WTC11 (cell line): ENCODE measurements around the gene RNF214. TPM values are rescaled to one million over a fixed set of nuclear protein-coding genes. Genes with fewer than 3 reads are reported as not detected.

Source experiments
- ATAC-seq: fragments of 200-7000 bp; cut with Tn5 transposase; 2 replicates; pipeline ENCODE4 v1.10.0; 2021; ENCODE audit warnings: mild to moderate bottlenecking, moderate library complexity
- CTCF ChIA-PET: fragments of 300-600 bp; sonication (Branson Sonifier 250); formaldehyde crosslinking; loops from one replicate; lab custom pipeline; 2021; ENCODE audit warnings: antibody characterized with exemption; lab: Charles Lee
- POLR2A ChIA-PET: fragments of 350-600 bp; sonication (Branson Sonifier 250); formaldehyde crosslinking; loops from one replicate; lab custom pipeline; 2021; ENCODE audit warnings: antibody characterized with exemption; lab: Charles Lee
- DNase-seq: peaks from one replicate; pipeline ENCODE4 v3.0.0; 2021; ENCODE audit warnings: low spot score
- H3K27ac Mint-ChIP-seq: 2 replicates; pipeline ENCODE4 v1.8.0; 2021; ENCODE audit warnings: mixed read lengths
- H3K27me3 Mint-ChIP-seq: 2 replicates; pipeline ENCODE4 v1.8.0; 2021; ENCODE audit warnings: low read depth, mild to moderate bottlenecking, moderate library complexity, mixed read lengths
- H3K36me3 Mint-ChIP-seq: 2 replicates; pipeline ENCODE4 v1.8.0; 2021; ENCODE audit warnings: mixed read lengths
- H3K4me1 Mint-ChIP-seq: 2 replicates; pipeline ENCODE4 v1.8.0; 2022; ENCODE audit warnings: mixed read lengths
- H3K4me3 Mint-ChIP-seq: 2 replicates; pipeline ENCODE4 v1.8.0; 2021; ENCODE audit warnings: mild to moderate bottlenecking, moderate library complexity, mixed read lengths
- H3K9me3 Mint-ChIP-seq: 2 replicates; pipeline ENCODE4 v1.8.0; 2021; ENCODE audit warnings: mixed read lengths
- OVOL2 ChIP-seq: fragments of 250-450 bp; sonication (Bioruptor Pico); IDR thresholded peaks from 2 replicates; pipeline ENCODE4 v1.9.0; 2021; ENCODE audit warnings: mild to moderate bottlenecking, borderline replicate concordance
- PRRX2 ChIP-seq: fragments of 250-450 bp; sonication (Bioruptor Pico); IDR thresholded peaks from 2 replicates; pipeline ENCODE4 v1.8.0; 2021; ENCODE audit warnings: mild to moderate bottlenecking
- SMAD3 ChIP-seq: sonication (generic); formaldehyde crosslinking; IDR thresholded peaks from 2 replicates; pipeline ENCODE4 v1.8.0; 2022; ENCODE audit warnings: missing genetic modification reagents, mild to moderate bottlenecking, borderline replicate concordance
- SMAD4 ChIP-seq: sonication (generic); formaldehyde crosslinking; IDR thresholded peaks from 2 replicates; pipeline ENCODE4 v1.8.0; 2022; ENCODE audit warnings: mild to moderate bottlenecking, missing genetic modification reagents
- TCF7 ChIP-seq: sonication (generic); formaldehyde crosslinking; IDR thresholded peaks from 2 replicates; pipeline ENCODE4 v1.8.0; 2022; ENCODE audit warnings: mild to moderate bottlenecking, low read depth, missing genetic modification reagents, moderate library complexity
- TP53 ChIP-seq: sonication (generic); formaldehyde crosslinking; IDR thresholded peaks from 2 replicates; pipeline ENCODE4 v1.8.1; 2023; ENCODE audit warnings: mild to moderate bottlenecking, missing genetic modification reagents
- USF2 ChIP-seq: sonication (generic); formaldehyde crosslinking; IDR thresholded peaks from 2 replicates; pipeline ENCODE4 v1.8.1; 2023; ENCODE audit warnings: mild to moderate bottlenecking, missing genetic modification reagents, moderate library complexity
- total RNA-seq: library from RNA; stranded (reverse); gene quantifications from 3 replicates; pipeline ENCODE4 v1.2.3, GENCODE V29; 2021
- TF ChIP-seq, protein P1 (sequence below): sonication (generic); formaldehyde crosslinking; conservative IDR thresholded peaks from 2 replicates; pipeline ENCODE4 v1.8.1; 2022; ENCODE audit warnings: mild to moderate bottlenecking, missing genetic modification reagents
- TF ChIP-seq, protein P2 (sequence below): sonication (generic); formaldehyde crosslinking; IDR thresholded peaks from 2 replicates; pipeline ENCODE4 v1.8.1; 2022; ENCODE audit warnings: low read depth, mild to moderate bottlenecking, moderate library complexity, missing genetic modification reagents, borderline replicate concordance
- TF ChIP-seq, protein P3 (sequence below): sonication (generic); formaldehyde crosslinking; IDR thresholded peaks from 2 replicates; pipeline ENCODE4 v1.8.1; 2022; ENCODE audit warnings: mild to moderate bottlenecking, moderate library complexity, missing genetic modification reagents
- TF ChIP-seq, protein P4 (sequence below): sonication (generic); formaldehyde crosslinking; IDR thresholded peaks from 2 replicates; pipeline ENCODE4 v1.8.1; 2023; ENCODE audit warnings: mild to moderate bottlenecking, moderate library complexity, missing genetic modification reagents
- TF ChIP-seq, protein P5 (sequence below): fragments of 250-450 bp; sonication (Bioruptor Pico); IDR thresholded peaks from 2 replicates; pipeline ENCODE4 v1.8.0; 2021; ENCODE audit warnings: mild to moderate bottlenecking
- TF ChIP-seq, protein P6 (sequence below): fragments of 250-450 bp; sonication (Bioruptor Pico); IDR thresholded peaks from 2 replicates; pipeline ENCODE4 v2.1.2; 2022; ENCODE audit warnings: mild to moderate bottlenecking, moderate library complexity
- TF ChIP-seq, protein P7 (sequence below): fragments of 200-600 bp; IDR thresholded peaks from 2 replicates; pipeline ENCODE4 v1.8.0; 2022; ENCODE audit warnings: antibody characterized with exemption

Gene RNF214
- total RNA-seq, 1 experiment from 2014 or later: 35.4 TPM

DNA sequence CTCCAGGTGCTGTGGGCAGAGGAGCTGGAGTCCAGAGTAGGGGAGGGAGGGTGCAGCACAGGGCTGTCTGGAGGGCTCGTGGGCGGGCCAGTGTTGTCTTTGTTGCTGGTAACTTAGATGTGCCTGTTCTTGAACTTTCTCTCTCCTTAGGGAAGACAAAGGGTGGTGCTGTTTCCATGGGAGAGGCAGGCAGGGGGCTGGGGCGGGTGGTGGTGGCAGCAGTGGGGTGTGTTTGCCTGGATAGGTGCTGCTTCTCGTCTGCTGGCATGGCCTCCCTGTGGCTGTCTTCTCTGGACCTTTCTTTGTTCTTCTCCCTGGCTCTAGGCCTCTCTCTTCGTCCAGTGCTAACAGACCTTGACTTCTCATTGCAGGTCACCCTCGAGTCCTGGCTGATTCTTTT is 45.5 kb upstream of the RNF214 start (continued):
- TF ChIP-seq USF2 (no peak), PRRX2 (no peak)
- TF ChIP-seq, protein P1, sequence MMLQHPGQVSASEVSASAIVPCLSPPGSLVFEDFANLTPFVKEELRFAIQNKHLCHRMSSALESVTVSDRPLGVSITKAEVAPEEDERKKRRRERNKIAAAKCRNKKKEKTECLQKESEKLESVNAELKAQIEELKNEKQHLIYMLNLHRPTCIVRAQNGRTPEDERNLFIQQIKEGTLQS: no peak
- TF ChIP-seq, all 79 proteins: peak for 0

DNA sequence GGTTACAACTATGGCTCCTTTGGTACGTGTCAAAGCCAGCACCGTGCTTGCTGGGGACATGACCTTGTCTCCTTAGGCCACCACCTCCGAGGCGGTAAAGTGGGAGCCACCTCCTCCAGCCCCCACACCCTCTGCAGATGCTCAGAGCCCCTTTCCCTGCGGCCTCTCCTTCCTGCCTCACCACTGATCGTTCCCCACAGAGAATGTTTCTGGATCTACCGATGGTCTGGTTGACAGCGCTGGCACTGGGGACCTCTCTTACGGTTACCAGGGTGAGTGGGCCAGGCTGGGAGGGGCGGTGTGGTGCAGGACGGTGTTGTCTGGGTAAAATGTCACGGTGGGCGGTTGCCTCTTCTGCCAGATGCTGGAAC is 45.1 kb upstream of the RNF214 start:
- H3K9me3 Mint-ChIP-seq: no peaks in the 10 kb centered on the region
- CTCF ChIA-PET: no interaction called here
- no peaks in the 10 kb centered on the region for H3K27me3 Mint-ChIP-seq
- peaks cover 7% of the 10 kb centered on the region; the same call in 1 of the 2 replicates for H3K36me3 Mint-ChIP-seq
- 0 out of 2 replicates have a peak overlapping the region, but pooled peaks have one; percentile 49 for H3K27ac Mint-ChIP-seq
- no peak for ATAC-seq
- no peak for DNase-seq
- no peak for TF ChIP-seq OVOL2
- TF ChIP-seq, protein P2, sequence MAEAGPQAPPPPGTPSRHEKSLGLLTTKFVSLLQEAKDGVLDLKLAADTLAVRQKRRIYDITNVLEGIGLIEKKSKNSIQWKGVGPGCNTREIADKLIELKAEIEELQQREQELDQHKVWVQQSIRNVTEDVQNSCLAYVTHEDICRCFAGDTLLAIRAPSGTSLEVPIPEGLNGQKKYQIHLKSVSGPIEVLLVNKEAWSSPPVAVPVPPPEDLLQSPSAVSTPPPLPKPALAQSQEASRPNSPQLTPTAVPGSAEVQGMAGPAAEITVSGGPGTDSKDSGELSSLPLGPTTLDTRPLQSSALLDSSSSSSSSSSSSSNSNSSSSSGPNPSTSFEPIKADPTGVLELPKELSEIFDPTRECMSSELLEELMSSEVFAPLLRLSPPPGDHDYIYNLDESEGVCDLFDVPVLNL (CRISPR knock-in tag): no peak
- TF ChIP-seq, all 79 proteins: peak for 0
- H3K4me1 Mint-ChIP-seq: no peaks in the 10 kb centered on the region
- no peak overlapping the region for H3K4me3 Mint-ChIP-seq
- POLR2A ChIA-PET: no interaction called here

GRCh38 chr11:117187799-117188481 is 44.5 kb upstream of the RNF214 start:
- H3K36me3 Mint-ChIP-seq: 0 out of 2 replicates have a peak, but pooled peaks cover 2% of the 10 kb centered on the region
- no peaks in the 10 kb centered on the region for H3K27me3 Mint-ChIP-seq
- H3K4me3 Mint-ChIP-seq: no peak overlapping the region
- TF ChIP-seq OVOL2: no peak
- TF ChIP-seq, protein P3, sequence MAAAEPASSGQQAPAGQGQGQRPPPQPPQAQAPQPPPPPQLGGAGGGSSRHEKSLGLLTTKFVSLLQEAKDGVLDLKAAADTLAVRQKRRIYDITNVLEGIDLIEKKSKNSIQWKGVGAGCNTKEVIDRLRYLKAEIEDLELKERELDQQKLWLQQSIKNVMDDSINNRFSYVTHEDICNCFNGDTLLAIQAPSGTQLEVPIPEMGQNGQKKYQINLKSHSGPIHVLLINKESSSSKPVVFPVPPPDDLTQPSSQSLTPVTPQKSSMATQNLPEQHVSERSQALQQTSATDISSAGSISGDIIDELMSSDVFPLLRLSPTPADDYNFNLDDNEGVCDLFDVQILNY (CRISPR knock-in tag): no peak
- TF ChIP-seq, protein P4, sequence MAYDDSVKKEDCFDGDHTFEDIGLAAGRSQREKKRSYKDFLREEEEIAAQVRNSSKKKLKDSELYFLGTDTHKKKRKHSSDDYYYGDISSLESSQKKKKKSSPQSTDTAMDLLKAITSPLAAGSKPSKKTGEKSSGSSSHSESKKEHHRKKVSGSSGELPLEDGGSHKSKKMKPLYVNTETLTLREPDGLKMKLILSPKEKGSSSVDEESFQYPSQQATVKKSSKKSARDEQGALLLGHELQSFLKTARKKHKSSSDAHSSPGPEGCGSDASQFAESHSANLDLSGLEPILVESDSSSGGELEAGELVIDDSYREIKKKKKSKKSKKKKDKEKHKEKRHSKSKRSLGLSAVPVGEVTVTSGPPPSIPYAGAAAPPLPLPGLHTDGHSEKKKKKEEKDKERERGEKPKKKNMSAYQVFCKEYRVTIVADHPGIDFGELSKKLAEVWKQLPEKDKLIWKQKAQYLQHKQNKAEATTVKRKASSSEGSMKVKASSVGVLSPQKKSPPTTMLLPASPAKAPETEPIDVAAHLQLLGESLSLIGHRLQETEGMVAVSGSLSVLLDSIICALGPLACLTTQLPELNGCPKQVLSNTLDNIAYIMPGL (CRISPR knock-in tag): no peak
- no peak for TF ChIP-seq SMAD3 (CRISPR knock-in tag)
- ChIA-PET CTCF (interaction anchor here (0.8 kb wide), 1 partner anchor 9 kb away, joined by 3 read pairs; no protein-coding TSS in a partner anchor), POLR2A (interaction anchor here (0.6 kb wide), 1 partner anchor 49 kb away, joined by 3 read pairs; no protein-coding TSS in a partner anchor)
- ATAC-seq (no peak), DNase-seq (no peak)
- H3K9me3 Mint-ChIP-seq: no peaks in the 10 kb centered on the region
- no peaks in the 10 kb centered on the region for H3K4me1 Mint-ChIP-seq
- H3K27ac Mint-ChIP-seq: no peak overlapping the region

GRCh38 chr11:117188620-117189081 is 43.8 kb upstream of the RNF214 start:
- no peak for DNase-seq
- no peak for TF ChIP-seq TP53 (CRISPR knock-in tag)
- no peak for TF ChIP-seq SMAD4 (CRISPR knock-in tag)
- TF ChIP-seq, protein P5, sequence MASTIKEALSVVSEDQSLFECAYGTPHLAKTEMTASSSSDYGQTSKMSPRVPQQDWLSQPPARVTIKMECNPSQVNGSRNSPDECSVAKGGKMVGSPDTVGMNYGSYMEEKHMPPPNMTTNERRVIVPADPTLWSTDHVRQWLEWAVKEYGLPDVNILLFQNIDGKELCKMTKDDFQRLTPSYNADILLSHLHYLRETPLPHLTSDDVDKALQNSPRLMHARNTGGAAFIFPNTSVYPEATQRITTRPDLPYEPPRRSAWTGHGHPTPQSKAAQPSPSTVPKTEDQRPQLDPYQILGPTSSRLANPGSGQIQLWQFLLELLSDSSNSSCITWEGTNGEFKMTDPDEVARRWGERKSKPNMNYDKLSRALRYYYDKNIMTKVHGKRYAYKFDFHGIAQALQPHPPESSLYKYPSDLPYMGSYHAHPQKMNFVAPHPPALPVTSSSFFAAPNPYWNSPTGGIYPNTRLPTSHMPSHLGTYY (CRISPR knock-in tag): no peak
- TF ChIP-seq, protein P2 (CRISPR knock-in tag): no peak
- TF ChIP-seq, protein P6, sequence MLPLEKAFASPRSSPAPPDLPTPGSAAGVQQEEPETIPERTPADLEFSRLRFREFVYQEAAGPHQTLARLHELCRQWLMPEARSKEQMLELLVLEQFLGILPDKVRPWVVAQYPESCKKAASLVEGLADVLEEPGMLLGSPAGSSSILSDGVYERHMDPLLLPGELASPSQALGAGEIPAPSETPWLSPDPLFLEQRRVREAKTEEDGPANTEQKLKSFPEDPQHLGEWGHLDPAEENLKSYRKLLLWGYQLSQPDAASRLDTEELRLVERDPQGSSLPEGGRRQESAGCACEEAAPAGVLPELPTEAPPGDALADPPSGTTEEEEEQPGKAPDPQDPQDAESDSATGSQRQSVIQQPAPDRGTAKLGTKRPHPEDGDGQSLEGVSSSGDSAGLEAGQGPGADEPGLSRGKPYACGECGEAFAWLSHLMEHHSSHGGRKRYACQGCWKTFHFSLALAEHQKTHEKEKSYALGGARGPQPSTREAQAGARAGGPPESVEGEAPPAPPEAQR (CRISPR knock-in tag): no peak
- TF ChIP-seq, protein P7, sequence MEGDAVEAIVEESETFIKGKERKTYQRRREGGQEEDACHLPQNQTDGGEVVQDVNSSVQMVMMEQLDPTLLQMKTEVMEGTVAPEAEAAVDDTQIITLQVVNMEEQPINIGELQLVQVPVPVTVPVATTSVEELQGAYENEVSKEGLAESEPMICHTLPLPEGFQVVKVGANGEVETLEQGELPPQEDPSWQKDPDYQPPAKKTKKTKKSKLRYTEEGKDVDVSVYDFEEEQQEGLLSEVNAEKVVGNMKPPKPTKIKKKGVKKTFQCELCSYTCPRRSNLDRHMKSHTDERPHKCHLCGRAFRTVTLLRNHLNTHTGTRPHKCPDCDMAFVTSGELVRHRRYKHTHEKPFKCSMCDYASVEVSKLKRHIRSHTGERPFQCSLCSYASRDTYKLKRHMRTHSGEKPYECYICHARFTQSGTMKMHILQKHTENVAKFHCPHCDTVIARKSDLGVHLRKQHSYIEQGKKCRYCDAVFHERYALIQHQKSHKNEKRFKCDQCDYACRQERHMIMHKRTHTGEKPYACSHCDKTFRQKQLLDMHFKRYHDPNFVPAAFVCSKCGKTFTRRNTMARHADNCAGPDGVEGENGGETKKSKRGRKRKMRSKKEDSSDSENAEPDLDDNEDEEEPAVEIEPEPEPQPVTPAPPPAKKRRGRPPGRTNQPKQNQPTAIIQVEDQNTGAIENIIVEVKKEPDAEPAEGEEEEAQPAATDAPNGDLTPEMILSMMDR: no peak
- no peak for TF ChIP-seq TCF7 (CRISPR knock-in tag)

More at GRCh38 chr11:117188620-117189081, 43.8 kb upstream of the RNF214 start:
- POLR2A ChIA-PET: no interaction called here
- Mint-ChIP-seq H3K36me3 (0 out of 2 replicates have a peak, but pooled peaks cover 2% of the 10 kb centered on the region), H3K27me3 (no peaks in the 10 kb centered on the region), H3K4me3 (no peak overlapping the region), H3K9me3 (no peaks in the 10 kb centered on the region), H3K4me1 (no peaks in the 10 kb centered on the region), H3K27ac (no peak overlapping the region)
- no peak for ATAC-seq
- CTCF ChIA-PET: interaction anchor here (0.8 kb wide), 1 partner anchor 10 kb away, joined by 3 read pairs; no protein-coding TSS in a partner anchor
